ENCODE measurements around the gene NKX3-2. TPM values are rescaled to one million over a fixed set of nuclear protein-coding genes. Genes with fewer than 3 reads are reported as not detected.

Gene NKX3-2
- total and polyA plus RNA-seq, 9 of the 15 experiments (the other 6 are each of a cell fraction or from before 2014, with no cell fraction given): 0.03 to 0.81 (median 0.27) TPM; not detected in 1

- no peak for TF ChIP-seq ZBTB9 (CRISPR knock-in tag; IDR thresholded peaks at IDR 0.05)
Observed at GRCh38 chr4:13525606-13526281, 18.6 kb downstream of the NKX3-2 start (continued).

- Histone ChIP-seq H3K9me3 (replicated peaks; ENCODE audit: control insufficient read depth, insufficient read depth, low read depth, low read length) (no peaks in the 10 kb centered on the region), H3K9ac (ENCODE audit: insufficient read depth in 1 of 2, low read depth in 2 of 2, low read length in 2 of 2) (no peak overlapping the region), H3K4me3 (no peak overlapping the region), H3K79me2 (ENCODE audit: control insufficient read depth, insufficient read depth, low read length) (no peaks in the 10 kb centered on the region), H3K36me3 (ENCODE audit: control insufficient read depth, insufficient read depth, low read length) (no peaks in the 10 kb centered on the region), H3K4me2 (ENCODE audit: insufficient read depth, low read length) (no peak overlapping the region), H4K20me1 (replicated peaks; ENCODE audit: control insufficient read depth, insufficient read depth, low read length) (no peaks in the 10 kb centered on the region), H3K4me1 (replicated peaks in 1 of 2; ENCODE audit: control insufficient read depth in 2 of 2, insufficient read depth in 2 of 2, low read length in 2 of 2) (peaks cover 4 to 21% of the 10 kb centered on the region in 2 experiments; a peak in 4 of 5 replicates), H3K9me1 (ENCODE audit: control insufficient read depth, insufficient read depth, low read length) (no peaks in the 10 kb centered on the region), H3K27ac (ENCODE audit: extremely low read depth, low read depth, low read length) (no peak overlapping the region), H3K27me3 (ENCODE audit: control insufficient read depth in 2 of 2, insufficient read depth in 2 of 2, low read length in 2 of 2) (peaks cover 4 to 39% of the 10 kb centered on the region in 2 experiments; a peak in 4 of 5 replicates), H2AFZ (ENCODE audit: low read depth, low read length) (no peak overlapping the region)
- POLR2A ChIA-PET: interaction anchor here (1.2 kb wide), 1 partner anchor 8 kb away, joined by 3 read pairs; no protein-coding TSS in a partner anchor
- WGBS (ENCODE audit: insufficient coverage, low coverage, missing lambda C conversion rate): 54% methylated on average over 35 of the region's 36 CpGs
- intact Hi-C loops (cut with micrococcal nuclease) (no loop called here), in situ Hi-C loops (cut with MboI) (no loop called here)
- FAIRE-seq (no peak), DNase-seq (ENCODE audit: extremely low read depth in 1 of 4, low spot score in 3 of 4) (peak in 1 of 4 experiments; percentile 4), ATAC-seq (no peak)
- TF ChIP-seq HNRNPLL (IDR thresholded peaks at IDR 0.05; ENCODE audit: low read depth, low read length, poor library complexity, severe bottlenecking): peak; percentile 75
- TF ChIP-seq YY1 (IDR thresholded peaks at IDR 0.05; ENCODE audit: borderline replicate concordance in 1 of 3, control insufficient read depth in 1 of 3, extremely low read depth in 1 of 3, insufficient read depth in 3 of 3, insufficient read length in 1 of 3, insufficient replicate concordance in 2 of 3, low read depth in 1 of 3, low read length in 2 of 3): no peak
- CTCF ChIA-PET (ENCODE audit: low intra/inter-chr PET ratio): no interaction called here
- no TSS peak for BruUV-seq (replicated peaks)
Observed at GRCh38 chr4:13524504-13525243, 19.6 kb downstream of the NKX3-2 start.
